ENCODE data around the gene PPARG. TPM values are rescaled to one million over a fixed set of nuclear protein-coding genes. Genes with fewer than 3 reads are reported as not detected.
"Not testable (repeated sequence)": the region's sequence is repeated elsewhere in the genome, so short reads cannot be mapped to it uniquely, and the experiment has no call there.

The PPARG gene
- total RNA-seq, 1 donor, result 4.7 TPM

DNA sequence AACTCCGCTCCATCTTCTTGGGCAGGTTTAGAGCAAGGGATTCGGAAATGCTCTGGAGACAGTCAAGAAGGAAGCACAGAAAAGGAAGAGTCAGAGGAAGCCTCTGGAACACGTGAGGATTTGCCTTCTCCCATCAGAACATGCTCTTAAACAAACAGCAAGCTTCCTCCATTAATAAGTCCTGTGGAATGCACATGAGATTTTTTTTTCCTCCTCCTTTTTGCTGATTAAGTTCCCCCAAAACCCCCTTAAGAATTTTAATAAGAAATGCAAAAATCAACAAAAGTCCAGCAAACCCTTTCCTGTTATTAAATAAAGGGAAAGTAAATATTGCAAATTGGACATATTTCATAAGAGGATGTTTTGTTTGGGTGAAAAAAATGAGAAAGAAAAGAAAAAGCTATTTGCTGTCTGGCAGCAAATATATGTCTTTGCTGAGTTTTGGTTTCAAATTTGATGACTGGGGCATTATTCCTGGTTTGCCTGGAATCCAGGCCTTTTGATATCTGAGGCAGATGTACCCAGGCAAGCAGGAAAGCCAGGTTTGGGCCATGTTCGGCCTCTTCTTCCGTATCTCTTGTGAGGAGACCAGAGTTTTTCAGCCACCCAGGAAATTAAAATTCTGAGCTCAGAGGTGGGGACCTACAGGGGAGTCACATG, 187.5 kb downstream of the PPARG start:
- peak; percentile 50 for DNase-seq (ENCODE audit: low read depth)
- no peak overlapping the region for H3K4me3 ChIP-seq (ENCODE audit: low read depth, low read length)
- TF ChIP-seq, protein P1, sequence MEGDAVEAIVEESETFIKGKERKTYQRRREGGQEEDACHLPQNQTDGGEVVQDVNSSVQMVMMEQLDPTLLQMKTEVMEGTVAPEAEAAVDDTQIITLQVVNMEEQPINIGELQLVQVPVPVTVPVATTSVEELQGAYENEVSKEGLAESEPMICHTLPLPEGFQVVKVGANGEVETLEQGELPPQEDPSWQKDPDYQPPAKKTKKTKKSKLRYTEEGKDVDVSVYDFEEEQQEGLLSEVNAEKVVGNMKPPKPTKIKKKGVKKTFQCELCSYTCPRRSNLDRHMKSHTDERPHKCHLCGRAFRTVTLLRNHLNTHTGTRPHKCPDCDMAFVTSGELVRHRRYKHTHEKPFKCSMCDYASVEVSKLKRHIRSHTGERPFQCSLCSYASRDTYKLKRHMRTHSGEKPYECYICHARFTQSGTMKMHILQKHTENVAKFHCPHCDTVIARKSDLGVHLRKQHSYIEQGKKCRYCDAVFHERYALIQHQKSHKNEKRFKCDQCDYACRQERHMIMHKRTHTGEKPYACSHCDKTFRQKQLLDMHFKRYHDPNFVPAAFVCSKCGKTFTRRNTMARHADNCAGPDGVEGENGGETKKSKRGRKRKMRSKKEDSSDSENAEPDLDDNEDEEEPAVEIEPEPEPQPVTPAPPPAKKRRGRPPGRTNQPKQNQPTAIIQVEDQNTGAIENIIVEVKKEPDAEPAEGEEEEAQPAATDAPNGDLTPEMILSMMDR (IDR thresholded peaks at IDR 0.05; ENCODE audit: insufficient read depth, low read depth, low read length), result no peak

DNA sequence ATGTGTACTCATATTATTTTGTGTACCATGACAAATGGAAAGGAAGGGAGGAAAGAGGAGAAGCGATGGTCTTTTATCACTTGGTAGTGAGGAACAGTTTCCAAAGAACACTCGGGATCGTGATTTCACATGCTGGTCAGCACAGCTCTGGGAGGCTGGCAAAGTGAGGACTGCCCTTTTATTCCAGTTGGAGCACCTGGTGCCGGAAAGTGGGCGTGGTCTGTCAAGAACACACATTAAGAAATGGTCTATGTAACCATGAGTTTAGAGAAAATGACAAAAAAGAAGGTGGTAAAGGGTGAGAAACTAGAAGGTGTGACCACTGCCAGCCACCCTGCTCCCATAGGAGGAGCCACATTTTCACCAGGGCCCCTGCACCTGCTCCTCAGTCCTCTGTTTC, 188.4 kb downstream of the PPARG start:
- no peak overlapping the region for H3K4me3 ChIP-seq (ENCODE audit: low read depth, low read length)
- no peak for DNase-seq (ENCODE audit: low read depth)
- TF ChIP-seq, protein P1 (IDR thresholded peaks at IDR 0.05; ENCODE audit: insufficient read depth, low read depth, low read length), result no peak

DNA sequence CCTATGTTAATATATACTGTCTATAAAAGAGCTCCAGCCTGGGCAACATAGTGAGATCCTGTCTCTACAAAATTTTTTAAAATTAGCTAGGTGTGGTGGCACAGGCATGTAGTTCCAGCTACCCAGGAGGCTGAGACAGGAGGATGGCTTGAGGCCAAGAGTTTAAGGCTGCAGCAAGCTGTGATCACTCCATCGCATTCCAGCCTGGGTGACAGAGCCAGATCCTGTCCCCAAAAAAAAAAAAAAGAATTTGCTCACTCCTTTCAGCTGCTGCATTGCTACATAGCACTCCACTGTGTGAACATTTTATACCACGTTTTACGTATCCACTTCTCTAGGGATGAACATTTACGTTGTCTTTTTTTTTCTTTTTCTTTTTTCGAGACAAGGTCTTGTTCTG, 189.5 kb downstream of the PPARG start:
- no peak for DNase-seq (ENCODE audit: low read depth)
- H3K4me3 ChIP-seq (ENCODE audit: low read depth, low read length), result no peak overlapping the region
- TF ChIP-seq, protein P1 (IDR thresholded peaks at IDR 0.05; ENCODE audit: insufficient read depth, low read depth, low read length), result no peak

DNA sequence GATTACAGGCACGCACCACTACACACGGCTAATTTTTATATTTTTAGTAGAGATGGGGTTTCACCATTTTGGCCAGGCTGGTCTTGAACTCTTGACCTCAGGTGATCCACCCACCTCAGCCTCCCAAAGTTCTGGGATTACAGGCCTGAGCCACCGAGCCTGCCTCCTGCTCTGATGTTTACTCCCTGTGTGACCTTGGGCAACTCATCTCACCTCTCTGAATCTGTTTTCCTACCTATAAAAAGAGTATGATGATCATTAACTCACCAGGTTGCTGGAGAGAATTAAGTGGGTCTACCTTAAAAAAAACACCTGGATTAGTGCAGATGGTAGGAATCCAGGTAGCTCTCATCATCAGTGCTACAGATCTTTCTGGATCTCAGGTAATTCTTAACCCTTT, 190.3 kb downstream of the PPARG start:
- not testable (repeated sequence) for DNase-seq (ENCODE audit: low read depth)

DNA sequence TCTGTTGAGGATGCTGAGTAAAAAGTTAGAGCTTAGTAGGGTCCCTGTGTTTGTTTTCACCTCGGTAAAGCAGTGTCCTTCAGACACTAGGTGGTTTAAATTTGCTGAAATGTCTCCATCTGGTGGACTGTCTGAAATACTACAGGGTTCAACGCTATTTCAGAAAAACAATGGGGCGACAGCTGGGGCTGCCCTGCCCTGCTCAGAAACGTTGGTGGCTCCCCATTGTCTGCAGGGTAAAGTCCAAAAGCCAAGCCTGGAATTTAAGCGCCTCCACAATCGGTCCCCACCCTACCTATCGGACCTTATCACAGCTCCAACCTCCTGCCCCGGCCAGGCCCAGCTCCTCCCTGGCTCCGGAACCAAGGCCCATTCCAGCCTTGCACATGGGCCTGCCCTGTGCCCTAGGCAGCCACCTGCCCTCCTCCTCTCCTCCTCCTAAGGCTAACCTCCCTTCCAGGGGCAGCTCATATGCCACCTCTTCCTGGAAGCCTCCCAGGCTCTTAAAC, 191.1 kb downstream of the PPARG start:
- peak; percentile 54 for DNase-seq (ENCODE audit: low read depth)

More for the DNA sequence above, 190.3 kb downstream of the PPARG start:
- H3K4me3 ChIP-seq (ENCODE audit: low read depth, low read length), result not testable (repeated sequence)

DNA sequence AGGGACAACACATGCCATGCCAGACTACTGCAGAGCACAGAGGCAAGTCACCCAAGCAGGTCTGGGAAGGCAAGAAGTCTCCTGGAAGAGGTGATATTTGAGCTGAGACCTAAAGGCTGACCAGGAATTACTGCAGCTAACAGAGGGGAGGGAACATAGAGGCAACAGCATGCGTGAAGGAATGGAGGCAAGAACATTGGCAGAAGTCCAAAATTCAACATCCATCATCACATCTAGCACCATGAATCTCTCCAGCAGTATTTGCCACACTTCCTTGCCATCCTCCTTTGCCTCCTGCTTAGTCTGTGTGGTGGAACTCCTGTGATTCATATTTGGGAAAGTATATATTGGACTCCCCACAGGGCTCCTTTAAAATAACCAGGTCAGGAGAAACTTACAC, 194.5 kb downstream of the PPARG start:
- no peak overlapping the region for H3K4me3 ChIP-seq (ENCODE audit: low read depth, low read length)
- TF ChIP-seq, protein P1 (IDR thresholded peaks at IDR 0.05; ENCODE audit: insufficient read depth, low read depth, low read length), result no peak
- no peak for DNase-seq (ENCODE audit: low read depth)

More for the DNA sequence above, 191.1 kb downstream of the PPARG start:
- TF ChIP-seq, protein P1 (IDR thresholded peaks at IDR 0.05; ENCODE audit: insufficient read depth, low read depth, low read length), result peak; percentile 67
- H3K4me3 ChIP-seq (ENCODE audit: low read depth, low read length), result no peak overlapping the region

DNA sequence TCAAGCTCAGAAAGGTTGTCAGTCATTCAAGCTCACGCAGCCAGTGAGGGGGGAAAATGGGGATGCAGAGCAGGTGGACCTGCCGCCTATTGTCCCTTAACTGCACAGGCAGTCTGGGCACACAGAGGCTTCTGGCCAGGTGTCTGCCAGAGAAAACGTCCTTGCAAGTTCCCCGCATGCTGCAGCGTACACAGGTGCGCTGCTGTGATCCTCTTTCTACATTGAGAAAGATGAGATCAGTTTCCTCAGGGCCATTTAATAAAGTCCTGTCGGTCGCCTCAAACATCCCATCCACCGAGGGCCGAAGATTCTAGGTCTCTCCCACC, 195.0 kb downstream of the PPARG start:
- TF ChIP-seq, protein P1 (IDR thresholded peaks at IDR 0.05; ENCODE audit: insufficient read depth, low read depth, low read length), result no peak
- H3K4me3 ChIP-seq (ENCODE audit: low read depth, low read length), result peak overlapping the region; percentile 88
- DNase-seq (ENCODE audit: low read depth), result no peak

Small RNA genes within 50 kb of the gene (small RNA-seq; reads per million reads assigned to genes)
- gene AC091492.1, result not detected

Other genes with a start within 250 kb of the PPARG start
- gene TIMP4, start 130.2 kb upstream of the PPARG start, total RNA-seq, result 1.3 TPM in 2 replicates
- 8.4 and 17.3 TPM in 2 replicates for gene TSEN2, start 195.4 kb downstream of the PPARG start, total RNA-seq

Measured in fibroblast of villous mesenchyme (primary cell).